ENCODE data around the gene SHOX.

SHOX gene

DNA sequence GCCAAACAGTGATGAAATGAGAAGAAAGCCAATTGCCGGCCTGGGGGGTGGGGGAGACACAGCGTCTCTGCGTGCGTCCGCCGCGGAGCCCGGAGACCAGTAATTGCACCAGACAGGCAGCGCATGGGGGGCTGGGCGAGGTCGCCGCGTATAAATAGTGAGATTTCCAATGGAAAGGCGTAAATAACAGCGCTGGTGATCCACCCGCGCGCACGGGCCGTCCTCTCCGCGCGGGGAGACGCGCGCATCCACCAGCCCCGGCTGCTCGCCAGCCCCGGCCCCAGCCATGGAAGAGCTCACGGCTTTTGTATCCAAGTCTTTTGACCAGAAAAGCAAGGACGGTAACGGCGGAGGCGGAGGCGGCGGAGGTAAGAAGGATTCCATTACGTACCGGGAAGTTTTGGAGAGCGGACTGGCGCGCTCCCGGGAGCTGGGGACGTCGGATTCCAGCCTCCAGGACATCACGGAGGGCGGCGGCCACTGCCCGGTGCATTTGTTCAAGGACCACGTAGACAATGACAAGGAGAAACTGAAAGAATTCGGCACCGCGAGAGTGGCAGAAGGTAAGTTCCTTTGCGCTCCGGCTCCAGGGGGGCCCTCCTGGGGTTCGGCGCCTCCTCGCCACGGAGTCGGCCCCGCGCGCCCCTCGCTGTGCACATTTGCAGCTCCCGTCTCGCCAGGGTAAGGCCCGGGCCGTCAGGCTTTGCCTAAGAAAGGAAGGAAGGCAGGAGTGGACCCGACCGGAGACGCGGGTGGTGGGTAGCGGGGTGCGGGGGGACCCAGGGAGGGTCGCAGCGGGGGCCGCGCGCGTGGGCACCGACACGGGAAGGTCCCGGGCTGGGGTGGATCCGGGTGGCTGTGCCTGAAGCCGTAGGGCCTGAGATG, at the start of gene SHOX:
Gene SHOX (plus strand): TSS at position 180 of the 885 bp plus-strand sequence. CDS start 107 bp downstream, at position 287.
- Histone ChIP-seq H3K36me3 (ENCODE audit: insufficient read depth, low read length) (no peaks in the 10 kb centered on the region), H3K27ac (ENCODE audit: low read length) (no peak within 1 kb of the TSS), H4K20me1 (ENCODE audit: insufficient read depth, low read length) (no peaks in the 10 kb centered on the region), H3K27me3 (ENCODE audit: insufficient read depth, low read length, poor library complexity) (no peaks in the 10 kb centered on the region), H3K79me2 (ENCODE audit: insufficient read depth, low read length) (no peaks in the 10 kb centered on the region), H2AFZ (ENCODE audit: low read depth, low read length) (no peak within 1 kb of the TSS), H3K9ac (ENCODE audit: low read depth, low read length) (no peak within 1 kb of the TSS), H3K4me3 (ENCODE audit: low read depth in 1 of 2, low read length in 2 of 2) (no peak within 1 kb of the TSS), H3K4me1 (ENCODE audit: insufficient read depth, low read length) (no peaks in the 10 kb centered on the region), H3K4me2 (ENCODE audit: insufficient read depth, low read length) (no peak within 1 kb of the TSS), H3K9me3 (ENCODE audit: insufficient read depth, low read length, severe bottlenecking) (no peaks in the 10 kb centered on the region)
- no peak for TF ChIP-seq EZH2 (IDR thresholded peaks at IDR 0.05; ENCODE audit: borderline replicate concordance, low read depth, low read length, severe bottlenecking)
- TF ChIP-seq, protein P1, sequence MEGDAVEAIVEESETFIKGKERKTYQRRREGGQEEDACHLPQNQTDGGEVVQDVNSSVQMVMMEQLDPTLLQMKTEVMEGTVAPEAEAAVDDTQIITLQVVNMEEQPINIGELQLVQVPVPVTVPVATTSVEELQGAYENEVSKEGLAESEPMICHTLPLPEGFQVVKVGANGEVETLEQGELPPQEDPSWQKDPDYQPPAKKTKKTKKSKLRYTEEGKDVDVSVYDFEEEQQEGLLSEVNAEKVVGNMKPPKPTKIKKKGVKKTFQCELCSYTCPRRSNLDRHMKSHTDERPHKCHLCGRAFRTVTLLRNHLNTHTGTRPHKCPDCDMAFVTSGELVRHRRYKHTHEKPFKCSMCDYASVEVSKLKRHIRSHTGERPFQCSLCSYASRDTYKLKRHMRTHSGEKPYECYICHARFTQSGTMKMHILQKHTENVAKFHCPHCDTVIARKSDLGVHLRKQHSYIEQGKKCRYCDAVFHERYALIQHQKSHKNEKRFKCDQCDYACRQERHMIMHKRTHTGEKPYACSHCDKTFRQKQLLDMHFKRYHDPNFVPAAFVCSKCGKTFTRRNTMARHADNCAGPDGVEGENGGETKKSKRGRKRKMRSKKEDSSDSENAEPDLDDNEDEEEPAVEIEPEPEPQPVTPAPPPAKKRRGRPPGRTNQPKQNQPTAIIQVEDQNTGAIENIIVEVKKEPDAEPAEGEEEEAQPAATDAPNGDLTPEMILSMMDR (IDR thresholded peaks at IDR 0.05; ENCODE audit: borderline replicate concordance, extremely low read depth, low read length, poor library complexity, severe bottlenecking), result no peak
- ATAC-seq (ENCODE audit: insufficient read depth, low read depth), result no peak
- no peak for DNase-seq

GRCh38 chrX:581066-581465, 49.5 kb upstream of the SHOX start:
- ATAC-seq (ENCODE audit: insufficient read depth, low read depth) (no peak), DNase-seq (no peak)
- H3K27ac ChIP-seq (ENCODE audit: low read length), result no peak overlapping the region
- H3K4me1 ChIP-seq (ENCODE audit: insufficient read depth, low read length), result no peaks in the 10 kb centered on the region
- no peaks in the 10 kb centered on the region for H3K36me3 ChIP-seq (ENCODE audit: insufficient read depth, low read length)
- H3K4me2 ChIP-seq (ENCODE audit: insufficient read depth, low read length), result no peak overlapping the region
- H2AFZ ChIP-seq (ENCODE audit: low read depth, low read length), result no peak overlapping the region
- H4K20me1 ChIP-seq (ENCODE audit: insufficient read depth, low read length), result no peaks in the 10 kb centered on the region; the same call in 1 of the 2 replicates
- no peak overlapping the region for H3K4me3 ChIP-seq (ENCODE audit: low read depth in 1 of 2, low read length in 2 of 2)
- no peaks in the 10 kb centered on the region for H3K9me3 ChIP-seq (ENCODE audit: insufficient read depth, low read length, severe bottlenecking)
- H3K27me3 ChIP-seq (ENCODE audit: insufficient read depth, low read length, poor library complexity), result no peaks in the 10 kb centered on the region
- no peaks in the 10 kb centered on the region for H3K79me2 ChIP-seq (ENCODE audit: insufficient read depth, low read length)
- no peak overlapping the region for H3K9ac ChIP-seq (ENCODE audit: low read depth, low read length)
- TF ChIP-seq, protein P1 (IDR thresholded peaks at IDR 0.05; ENCODE audit: borderline replicate concordance, extremely low read depth, low read length, poor library complexity, severe bottlenecking), result no peak
- TF ChIP-seq EZH2 (IDR thresholded peaks at IDR 0.05; ENCODE audit: borderline replicate concordance, low read depth, low read length, severe bottlenecking), result no peak

- no peaks in the 10 kb centered on the region for H3K27me3 ChIP-seq (ENCODE audit: insufficient read depth, low read length, poor library complexity)
- DNase-seq (no peak), ATAC-seq (ENCODE audit: insufficient read depth, low read depth) (no peak)
- H2AFZ ChIP-seq (ENCODE audit: low read depth, low read length), result no peak overlapping the region
- H3K36me3 ChIP-seq (ENCODE audit: insufficient read depth, low read length), result no peaks in the 10 kb centered on the region
- no peaks in the 10 kb centered on the region for H3K9me3 ChIP-seq (ENCODE audit: insufficient read depth, low read length, severe bottlenecking)
- TF ChIP-seq, protein P1 (IDR thresholded peaks at IDR 0.05; ENCODE audit: borderline replicate concordance, extremely low read depth, low read length, poor library complexity, severe bottlenecking), result no peak
- TF ChIP-seq EZH2 (IDR thresholded peaks at IDR 0.05; ENCODE audit: borderline replicate concordance, low read depth, low read length, severe bottlenecking), result no peak
- H4K20me1 ChIP-seq (ENCODE audit: insufficient read depth, low read length), result no peaks in the 10 kb centered on the region; the same call in 1 of the 2 replicates
- no peaks in the 10 kb centered on the region for H3K79me2 ChIP-seq (ENCODE audit: insufficient read depth, low read length)
- H3K4me2 ChIP-seq (ENCODE audit: insufficient read depth, low read length), result no peak overlapping the region
- no peaks in the 10 kb centered on the region for H3K4me1 ChIP-seq (ENCODE audit: insufficient read depth, low read length)
- no peak overlapping the region for H3K9ac ChIP-seq (ENCODE audit: low read depth, low read length)
- no peak overlapping the region for H3K4me3 ChIP-seq (ENCODE audit: low read depth in 1 of 2, low read length in 2 of 2)
- H3K27ac ChIP-seq (ENCODE audit: low read length), result no peak overlapping the region
These were observed 48.8 kb upstream of the SHOX start for GRCh38 chrX:581720-582298.
